Endothelial cell of umbilical vein (primary cell): ENCODE data around the gene DMWD. TPM values are rescaled to one million over a fixed set of nuclear protein-coding genes. Genes with fewer than 3 reads are reported as not detected.

Experiments
- BruUV-seq: library from RNA; stranded (reverse); fragments of 400-500 nt; replicated peaks from 2 replicates; lab custom pipeline; 2021; lab: Mats Ljungman, UMichigan
- CTCF ChIA-PET: fragments of 300-600, 350-600 bp; sonication (Branson Sonifier 250); formaldehyde crosslinking; loops from one replicate; lab custom pipeline; 2021; ENCODE audit warnings: antibody characterized with exemption, inconsistent platforms; lab: Charles Lee
- POLR2A ChIA-PET: fragments of 300-600, 350-600 bp; sonication (Branson Sonifier 250); formaldehyde crosslinking; loops from one replicate; lab custom pipeline; 2021; ENCODE audit warnings: antibody characterized with exemption, inconsistent platforms; lab: Charles Lee
- DNase-seq: peaks from one replicate; pipeline ENCODE4 v3.0.0-alpha.2; 2011; ENCODE audit warnings: low read depth, low spot score
- FAIRE-seq: peaks from 2 replicates; lab custom pipeline; 2011; peaks lifted over from hg19 to GRCh38; lab: Jason Lieb, UNC
- H2AFZ ChIP-seq: 2 replicates; pipeline ENCODE4 v1.6.0; 2012; ENCODE audit warnings: low read depth, low read length, control low read depth, inconsistent platforms
- H3K27ac ChIP-seq: 2 replicates; pipeline ENCODE4 v1.5.1; 2011; ENCODE audit warnings: low read depth, mild to moderate bottlenecking, control low read depth, low read length, moderate library complexity; ENCODE audit not compliant: insufficient read depth
- H3K27me3 ChIP-seq, 2 experiments: 2 replicates each; pipeline versions ENCODE4 v1.6.0 to v1.6.1; 2011; ENCODE audit warnings: low read length in 2 of 2, mixed read lengths in 1 of 2; ENCODE audit not compliant: control insufficient read depth in 2 of 2, insufficient read depth in 2 of 2
- H3K36me3 ChIP-seq, 2 experiments: 2 replicates in 1 of 2; 3 replicates in 1 of 2; pipeline ENCODE4 v1.5.1; 2011; ENCODE audit warnings: low read length in 2 of 2, mild to moderate bottlenecking in 1 of 2, moderate library complexity in 1 of 2; ENCODE audit not compliant: control insufficient read depth in 2 of 2, insufficient read depth in 2 of 2; ENCODE audit errors: extremely low read depth in 1 of 2
- H3K4me1 ChIP-seq: 3 replicates; pipeline ENCODE4 v1.5.1; 2011; ENCODE audit warnings: mild to moderate bottlenecking, low read length; ENCODE audit not compliant: control insufficient read depth, insufficient read depth; ENCODE audit errors: extremely low read depth
- H3K4me2 ChIP-seq: 2 replicates; pipeline ENCODE4 v1.6.1; 2011; ENCODE audit warnings: low read length, control low read depth, mixed read lengths; ENCODE audit not compliant: insufficient read depth
- H3K4me3 ChIP-seq, 3 experiments: fragments of 200-600 bp in 1 of 3; sonication (generic), shearing (Covaris generic) in 1 of 3; replicated peaks in 1 of 3; 2 replicates each; pipeline ENCODE4 v1.5.1; 2011 to 2016; ENCODE audit warnings: control low read depth in 3 of 3, low read length in 3 of 3, mild to moderate bottlenecking in 2 of 3, inconsistent platforms in 1 of 3, low read depth in 1 of 3, moderate library complexity in 1 of 3; ENCODE audit not compliant: insufficient read depth in 1 of 3
- H3K79me2 ChIP-seq: 2 replicates; pipeline ENCODE4 v1.6.0; 2012; ENCODE audit warnings: low read length, inconsistent platforms; ENCODE audit not compliant: control insufficient read depth, insufficient read depth
- H3K9ac ChIP-seq: replicated peaks from 2 replicates; pipeline ENCODE3; 2011; ENCODE audit warnings: low read length, control low read depth; ENCODE audit not compliant: insufficient read depth; ENCODE audit errors: extremely low read depth
- H3K9me1 ChIP-seq: replicated peaks from 3 replicates; pipeline ENCODE4 v1.6.0; 2011; ENCODE audit warnings: mild to moderate bottlenecking, low read length; ENCODE audit not compliant: control insufficient read depth, insufficient read depth; ENCODE audit errors: extremely low read depth
- H3K9me3 ChIP-seq: replicated peaks from 2 replicates; pipeline ENCODE4 v1.5.1; 2012; ENCODE audit warnings: low read length, inconsistent platforms; ENCODE audit not compliant: control insufficient read depth, insufficient read depth
- H4K20me1 ChIP-seq: replicated peaks from 2 replicates; pipeline ENCODE3; 2011; ENCODE audit warnings: mild to moderate bottlenecking, low read length; ENCODE audit not compliant: control insufficient read depth, insufficient read depth; ENCODE audit errors: extremely low read depth
- CTCF ChIP-seq, 2 donors: IDR thresholded peaks; 1 replicate in 1 of 2; 2 replicates in 1 of 2; pipeline ENCODE4 v1.5.1; 2011; ENCODE audit warnings: low read length in 2 of 2, mild to moderate bottlenecking in 2 of 2, moderate library complexity in 2 of 2, control low read depth in 1 of 2, inconsistent platforms in 1 of 2, low read depth in 1 of 2; ENCODE audit not compliant: insufficient read depth in 1 of 2; ENCODE audit errors: extremely low read depth in 1 of 2
- EZH2 ChIP-seq: IDR thresholded peaks from 2 replicates; pipeline ENCODE4 v1.6.1; 2012; ENCODE audit warnings: borderline replicate concordance, low read depth, mild to moderate bottlenecking, moderate library complexity, low read length, inconsistent platforms; ENCODE audit not compliant: severe bottlenecking
- FOS ChIP-seq: IDR thresholded peaks from 2 replicates; pipeline ENCODE4 v1.6.1; 2011; ENCODE audit warnings: mild to moderate bottlenecking, low read length, moderate library complexity, borderline replicate concordance; ENCODE audit not compliant: insufficient read depth
- GATA2 ChIP-seq: IDR thresholded peaks from 2 replicates; pipeline ENCODE4 v1.7.0; 2011; ENCODE audit warnings: low read depth, mild to moderate bottlenecking, moderate library complexity, mixed read lengths, low read length; ENCODE audit not compliant: insufficient read length, insufficient read depth
- JUN ChIP-seq: IDR thresholded peaks from 2 replicates; pipeline ENCODE4 v1.6.1; 2011; ENCODE audit warnings: borderline replicate concordance, low read depth; ENCODE audit not compliant: insufficient read length, insufficient read depth
- MAX ChIP-seq: IDR thresholded peaks from 2 replicates; pipeline ENCODE4 v1.6.1; 2011; ENCODE audit not compliant: insufficient read depth, insufficient read length
- MYC ChIP-seq: IDR thresholded peaks from one replicate; pipeline ENCODE4 v1.6.1; 2011; ENCODE audit warnings: mild to moderate bottlenecking, low read depth, low read length
- POLR2A ChIP-seq: IDR thresholded peaks from 2 replicates; pipeline ENCODE4 v1.6.1; 2012; ENCODE audit warnings: low read depth, mild to moderate bottlenecking, control low read depth, low read length
- POLR2AphosphoS5 ChIP-seq: IDR thresholded peaks from 2 replicates; pipeline ENCODE4 v1.6.1; 2012; ENCODE audit warnings: low read depth, mild to moderate bottlenecking, control low read depth, low read length, moderate library complexity; ENCODE audit not compliant: insufficient read depth
- dilution Hi-C: fragments of 300-500 bp; cut with MboI; formaldehyde crosslinking; loops from one replicate; pipeline ENCODE4 v1.15.0; 2019; ENCODE audit warnings: low sequenced_read_pairs; ENCODE audit not compliant: extremely low pct_ligation_motif_present
- intact Hi-C: fragments of 100-400 bp; cut with micrococcal nuclease; formaldehyde crosslinking; loops from one replicate; pipeline ENCODE4 v1.10.0; 2022
- polyA plus RNA-seq, 4 experiments: library from polyadenylated mRNA; depleted of rRNA in 3 of 4; stranded (reverse) in 3 of 4; unstranded in 1 of 4; fragments of >200 nt; gene quantifications; 2 replicates each; pipeline versions ENCODE4 v1.2.1 to v1.2.3, GENCODE V29; 2011 to 2012; ENCODE audit warnings: missing spikeins in 1 of 4
- total RNA-seq: library from RNA; stranded (reverse); gene quantifications from 2 replicates; pipeline ENCODE4 v1.2.3, GENCODE V29; 2021

The DMWD gene
- total and polyA plus RNA-seq, 2 donors (not counting 3 experiments of a cell fraction or from before 2014, with no cell fraction given), result 36.9 to 81.1 TPM

- peaks cover 10% of the 10 kb centered on the region for H3K79me2 ChIP-seq
- H3K36me3 ChIP-seq, result peaks cover 10 to 31% of the 10 kb centered on the region in 2 experiments
- no TSS peak for BruUV-seq
- no peak overlapping the region for H3K4me3 ChIP-seq
- ChIA-PET POLR2A (no interaction called here), CTCF (no interaction called here)
- no peaks in the 10 kb centered on the region for H3K27me3 ChIP-seq
- no peaks in the 10 kb centered on the region for H3K9me1 ChIP-seq
- TF ChIP-seq MYC, result no peak
- no peak for TF ChIP-seq FOS
- no peak for TF ChIP-seq POLR2AphosphoS5
- no peak for TF ChIP-seq CTCF (IDR thresholded peaks at IDR 0.05; ENCODE audit: extremely low read depth in 1 of 2, insufficient read depth in 1 of 2, low read depth in 1 of 2, low read length in 2 of 2)
- TF ChIP-seq POLR2A, result no peak
- no peak for TF ChIP-seq JUN
- no peak for TF ChIP-seq GATA2
- TF ChIP-seq EZH2, result no peak
- TF ChIP-seq MAX, result no peak
- H2AFZ ChIP-seq, result no peak overlapping the region
- DNase-seq, result no peak
- H3K9ac ChIP-seq, result no peak overlapping the region
- no peak overlapping the region for H3K4me2 ChIP-seq
- H3K27ac ChIP-seq, result no peak overlapping the region
- intact Hi-C loops, result no loop called here
- H4K20me1 ChIP-seq, result no peaks in the 10 kb centered on the region
- H3K9me3 ChIP-seq, result no peaks in the 10 kb centered on the region
- dilution Hi-C loops, result no loop called here
- peaks cover 8% of the 10 kb centered on the region for H3K4me1 ChIP-seq
- FAIRE-seq, result no peak
These were observed 6.1 kb downstream of the DMWD start for GRCh38 chr19:45786533-45786894.
